Sciatic nerve (tissue), 2 donors: Measurements from ENCODE around the gene PTPRH. TPM values are rescaled to one million over a fixed set of nuclear protein-coding genes. Genes with fewer than 3 reads are reported as not detected.
"Not testable (repeated sequence)": the region's sequence is repeated elsewhere in the genome, so short reads cannot be mapped to it uniquely, and the experiment has no call there.

ENCODE experiments used
- ATAC-seq: fragments of 200-7000 bp; cut with Tn5 transposase; one replicate; pipeline ENCODE4 v1.9.1; 2020; ENCODE audit warnings: mild to moderate bottlenecking, moderate library complexity
- DNase-seq: peaks from one replicate; pipeline ENCODE4 v3.0.0-alpha.2; 2020; ENCODE audit warnings: low spot score
- intact Hi-C: fragments of 100-400 bp; cut with DNase I; formaldehyde crosslinking; loops from one replicate; pipeline ENCODE4 v1.14.2; 2022
- total RNA-seq: library from RNA; stranded (reverse); fragmentation: NEBNext Ultra II Directional; extraction: Animal tissue kit (Norgen Biotek cat#: 25700); gene quantifications from one replicate; pipeline ENCODE4 v1.2.1, GENCODE V29; 2021
- donor health status: DM: no; HTN: no; CAD: no.
- donor health status: DM: no; HTN: no; CAD: no.

Gene PTPRH
- total RNA-seq, 1 donor from 2014 or later: 1.5 TPM

DNA sequence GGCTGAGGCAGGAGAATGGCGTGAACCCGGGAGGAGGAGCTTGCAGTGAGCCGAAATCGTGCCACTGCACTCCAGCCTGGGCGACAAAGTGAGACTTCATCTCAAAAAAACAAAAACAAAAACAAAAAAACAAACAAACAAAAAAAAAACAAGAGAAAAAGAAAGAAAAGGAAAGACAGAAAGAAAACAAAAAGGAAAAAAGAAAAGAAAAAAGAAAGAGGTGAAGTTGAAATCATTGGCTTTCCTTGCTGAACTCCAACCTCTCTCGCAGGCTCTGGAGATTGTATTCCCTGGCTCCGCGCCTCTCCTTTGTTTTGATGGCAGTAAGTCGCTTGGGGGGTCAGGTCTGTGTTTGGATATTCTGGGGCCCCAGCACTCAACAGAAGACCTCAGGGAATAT, 37.0 kb downstream of the PTPRH start:
- ATAC-seq, DNase-seq, intact Hi-C loops: not testable (repeated sequence)

- no peak for DNase-seq
- intact Hi-C loops: no loop called here
- no peak for ATAC-seq
Observed at GRCh38 chr19:55171440-55171839, 37.9 kb downstream of the PTPRH start.

- DNase-seq (no peak), ATAC-seq (no peak)
- intact Hi-C loops: no loop called here
Observed at GRCh38 chr19:55169136-55169535, 40.2 kb downstream of the PTPRH start.

DNA sequence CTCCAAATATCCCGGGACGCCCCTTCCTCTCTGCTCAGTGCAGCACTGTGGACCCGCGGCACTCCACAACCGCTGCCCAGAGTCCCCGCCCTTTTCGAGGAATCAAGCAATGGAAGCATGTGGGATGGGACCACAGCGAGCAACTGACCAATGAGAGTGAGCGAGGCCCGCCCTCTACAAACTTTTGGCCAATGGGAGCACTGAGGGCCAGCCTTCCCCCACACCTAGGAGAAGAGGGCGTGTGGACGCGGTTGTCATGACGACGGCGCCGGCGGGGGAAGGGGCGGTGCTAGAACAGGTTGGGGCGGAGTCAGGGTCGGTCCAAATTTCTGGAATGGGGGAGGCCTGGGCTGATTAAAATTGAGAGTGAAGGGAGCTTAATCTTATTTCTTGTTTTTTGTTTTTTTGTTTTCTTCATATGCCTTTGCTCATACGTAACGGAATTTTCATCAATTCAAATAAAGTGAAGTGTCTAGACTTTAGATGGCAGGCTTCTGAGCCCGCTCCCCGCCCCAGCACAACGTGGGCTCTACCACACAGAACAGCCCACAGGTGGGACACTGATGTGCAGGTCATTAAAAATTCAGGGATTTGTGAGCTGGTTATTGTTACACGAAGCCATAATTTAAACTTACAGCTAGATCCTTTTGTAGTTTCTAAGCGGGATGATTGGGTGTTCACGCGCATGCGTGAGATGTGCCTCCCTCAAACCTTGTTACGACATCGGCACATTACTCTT, 42.6 kb downstream of the PTPRH start, which contains the start of gene DNAAF3:
Gene DNAAF3, minus strand, starts transcription at position 84 of the 739 bp plus-strand sequence. CDS start 200 bp downstream, outside the sequence.
- intact Hi-C loops: no loop called here

GRCh38 chr19:55165952-55166529, 43.3 kb downstream of the PTPRH start:
- intact Hi-C loops: no loop called here
- DNase-seq (no peak), ATAC-seq (peak; percentile 60)

More for the DNA sequence above, 42.6 kb downstream of the PTPRH start, which contains the start of gene DNAAF3:
- peak; percentile 96 for ATAC-seq
- DNase-seq: peak; percentile 90

DNA sequence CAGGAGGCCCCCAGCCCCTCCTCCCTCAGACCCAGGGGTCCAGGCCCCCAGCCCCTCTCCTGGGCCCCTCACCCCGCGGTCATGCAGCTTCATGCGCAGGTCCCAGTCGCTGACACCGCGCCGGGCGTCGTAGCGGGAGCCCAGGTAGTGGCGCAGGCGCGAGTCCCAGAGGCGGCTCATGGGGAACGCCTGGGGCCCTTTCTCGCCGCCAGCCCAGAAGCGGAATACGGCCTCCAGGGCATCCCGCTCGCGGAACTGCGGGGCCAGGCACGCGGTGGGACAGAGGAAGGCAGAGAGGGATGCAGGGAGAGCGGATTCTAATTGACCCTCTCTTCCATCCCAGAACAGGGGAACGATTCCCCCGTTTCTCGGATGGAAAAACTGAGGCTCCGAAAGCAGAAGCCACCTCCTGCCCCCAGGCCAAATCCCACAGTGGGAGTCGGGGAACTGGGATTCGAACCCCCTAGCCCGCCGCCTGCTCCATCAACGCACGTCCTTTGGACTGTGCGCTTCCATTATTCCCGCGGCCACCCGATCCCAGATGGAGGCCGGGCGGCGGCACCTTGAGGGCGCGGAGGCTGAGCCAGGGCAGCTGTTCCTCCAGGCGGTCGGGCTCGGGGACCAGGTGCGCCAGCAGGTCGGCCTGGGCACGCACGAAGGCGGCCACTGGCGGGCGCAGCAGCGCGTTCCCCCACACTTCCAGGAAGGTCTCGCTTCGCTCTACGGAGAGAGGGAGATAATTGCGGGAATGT, 47.6 kb downstream of the PTPRH start:
- ATAC-seq: no peak
- DNase-seq: no peak
- intact Hi-C loops: no loop called here

DNA sequence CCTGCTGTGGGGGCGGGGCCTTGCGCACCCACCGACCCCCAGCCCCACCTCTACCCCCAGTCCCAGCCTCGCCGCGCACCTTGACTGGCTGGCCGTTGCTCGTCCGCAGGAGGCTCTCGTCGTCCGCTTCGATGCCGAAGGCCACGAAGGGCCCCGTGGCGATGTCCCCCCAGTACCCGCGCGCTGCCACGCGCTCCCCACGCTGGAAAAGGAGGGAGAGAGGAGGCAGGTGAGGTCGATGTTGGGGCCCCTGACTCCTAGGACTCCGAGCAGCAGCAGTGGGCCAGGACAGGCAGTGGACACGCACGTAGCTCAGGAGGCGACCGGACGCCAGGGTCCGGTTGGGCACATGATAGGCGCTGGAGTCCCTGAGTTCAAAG, 48.3 kb downstream of the PTPRH start:
- ATAC-seq: no peak
- no peak for DNase-seq
- intact Hi-C loops: no loop called here

GRCh38 chr19:55160128-55160985, 48.9 kb downstream of the PTPRH start:
- DNase-seq (peak; percentile 81), ATAC-seq (peak; percentile 69)
- intact Hi-C loops: no loop called here

- DNase-seq: no peak
- peak; percentile 82 for ATAC-seq
- intact Hi-C loops: no loop called here
Observed at GRCh38 chr19:55158848-55159749, 50.2 kb downstream of the PTPRH start.

GRCh38 chr19:55158423-55158822, 50.9 kb downstream of the PTPRH start:
- DNase-seq: no peak
- ATAC-seq: no peak
- intact Hi-C loops: no loop called here

GRCh38 chr19:55157064-55157908, 52.0 kb downstream of the PTPRH start, which contains the start of gene TNNI3:
TNNI3 (minus strand) TSS chr19:55157732; CDS start chr19:55157589, 143 bp downstream.
- DNase-seq (no peak), ATAC-seq (no peak)
- intact Hi-C loops: no loop called here

- intact Hi-C loops: no loop called here
- ATAC-seq (no peak), DNase-seq (no peak)
Observed at GRCh38 chr19:55156202-55157063, 52.9 kb downstream of the PTPRH start.

- ATAC-seq, DNase-seq, intact Hi-C loops: not testable (repeated sequence)
Observed at GRCh38 chr19:55155784-55156183, 53.5 kb downstream of the PTPRH start.

- intact Hi-C loops: no loop called here
- ATAC-seq (no peak), DNase-seq (no peak)
Observed at GRCh38 chr19:55153652-55154264, 55.5 kb downstream of the PTPRH start.

DNA sequence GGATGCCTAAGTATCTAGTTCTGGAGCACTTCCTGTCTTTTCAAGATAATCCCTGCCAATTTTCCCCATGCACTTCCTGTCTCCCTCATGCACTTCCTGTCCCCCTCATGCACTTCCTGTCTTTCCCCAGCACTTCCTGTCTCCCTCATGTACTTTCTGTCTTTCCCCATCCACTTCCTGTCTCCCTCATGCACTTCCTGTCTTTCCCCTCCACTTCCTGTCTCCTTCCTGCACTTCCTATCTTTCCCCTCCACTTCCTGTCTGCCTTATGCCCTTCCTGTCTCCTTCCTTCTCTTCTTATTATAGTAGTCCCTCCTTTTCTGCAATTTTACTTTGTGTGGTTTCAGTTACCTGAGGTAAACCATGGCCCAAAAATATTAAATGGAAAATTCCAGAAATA, 57.3 kb downstream of the PTPRH start:
- intact Hi-C loops: no loop called here
- ATAC-seq: no peak

More for the DNA sequence above, 57.3 kb downstream of the PTPRH start:
- no peak for DNase-seq
